Measurements from ENCODE around the gene FOXN1. TPM values are rescaled to one million over a fixed set of nuclear protein-coding genes. Genes with fewer than 3 reads are reported as not detected.
A peak's percentile ranks its signal among the peaks of the same experiment; 100 is the strongest.

Gene FOXN1
- total RNA-seq, 3 donors from 2014 or later (not counting 1 experiment from before 2014, with no cell fraction given), result not detected

DNA sequence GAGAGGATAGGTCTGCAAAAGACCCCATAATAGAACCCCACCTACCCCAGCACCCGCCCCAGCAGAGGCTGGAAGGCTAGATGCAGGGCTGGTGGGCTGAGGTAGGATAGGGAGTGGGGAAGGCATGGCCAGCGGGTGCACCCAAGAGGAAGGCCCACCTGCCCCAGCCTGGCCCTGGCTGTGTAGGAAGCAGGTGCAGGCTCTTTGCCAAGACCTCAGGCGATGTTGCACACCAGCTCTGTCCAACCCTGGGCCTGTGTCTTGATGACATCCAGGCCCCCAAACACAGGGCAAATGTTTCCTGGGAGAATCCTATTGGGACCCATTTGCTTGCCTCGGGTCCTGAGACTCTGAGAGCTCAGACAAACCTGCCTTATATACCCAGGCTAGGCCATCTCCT lies 34.1 kb downstream of the FOXN1 start:
- intact Hi-C loops (cut with micrococcal nuclease), result loop anchor here (1.0 kb wide), 1 partner anchor 46 kb away; no protein-coding TSS in a partner anchor
- no peaks in the 10 kb centered on the region for H3K9me3 Mint-ChIP-seq

DNA sequence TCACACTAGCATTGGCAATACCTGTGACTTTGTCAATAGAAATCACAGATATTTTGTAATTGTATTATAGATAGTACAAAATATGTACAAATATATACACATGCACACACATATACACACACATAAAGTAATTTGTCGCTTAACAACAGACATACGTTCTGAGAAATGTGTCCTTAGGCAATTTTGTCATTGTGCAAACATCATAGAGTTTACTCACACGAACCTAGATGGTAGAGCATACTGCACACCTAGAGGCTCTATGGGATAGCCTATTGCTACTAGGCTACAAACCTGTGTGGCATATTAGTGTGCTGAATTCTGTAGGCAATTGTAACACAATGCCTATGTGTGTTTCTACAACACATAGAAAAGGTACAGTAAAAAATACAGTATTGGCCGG lies 35.3 kb downstream of the FOXN1 start:
- no peak overlapping the region for H3K27ac ChIP-seq (ENCODE audit: low read length)
- H3K9me3 ChIP-seq (ENCODE audit: control insufficient read depth, insufficient read depth, low read length), result no peaks in the 10 kb centered on the region
- ATAC-seq, result no peak
- intact Hi-C loops (cut with micrococcal nuclease), result no loop called here
- TF ChIP-seq CTCF (IDR thresholded peaks at IDR 0.05), result no peak
- H3K9me3 Mint-ChIP-seq, result no peaks in the 10 kb centered on the region
- H3K36me3 ChIP-seq (ENCODE audit: control insufficient read depth, insufficient read depth, low read length), result peaks cover 3% of the 10 kb centered on the region
- no peak overlapping the region for H3K4me3 ChIP-seq (ENCODE audit: low read length)
- no peaks in the 10 kb centered on the region for H3K4me1 Mint-ChIP-seq
- H3K27me3 ChIP-seq (ENCODE audit: control insufficient read depth, insufficient read depth, low read length), result no peaks in the 10 kb centered on the region
- no peak overlapping the region for H3K27ac Mint-ChIP-seq
- DNase-seq, result no peak
- H3K27me3 Mint-ChIP-seq (ENCODE audit: low read depth in 2 of 2), result no peaks in the 10 kb centered on the region
- no peaks in the 10 kb centered on the region for H3K36me3 Mint-ChIP-seq
- H3K4me3 Mint-ChIP-seq, result no peak overlapping the region
- H3K4me1 ChIP-seq (ENCODE audit: control insufficient read depth, insufficient read depth, low read length), result no peaks in the 10 kb centered on the region
- 94% methylated on average over 4 of the region's 4 CpGs for WGBS (ENCODE audit: insufficient coverage)

More for the DNA sequence above, 34.1 kb downstream of the FOXN1 start:
- no peak for TF ChIP-seq CTCF (IDR thresholded peaks at IDR 0.05)
- ATAC-seq (no peak), DNase-seq (no peak)
- H3K27me3 ChIP-seq (ENCODE audit: control insufficient read depth, insufficient read depth, low read length), result no peaks in the 10 kb centered on the region
- 85% methylated on average over 3 of the region's 4 CpGs for WGBS (ENCODE audit: insufficient coverage)
- no peaks in the 10 kb centered on the region for H3K36me3 ChIP-seq (ENCODE audit: control insufficient read depth, insufficient read depth, low read length)
- H3K27me3 Mint-ChIP-seq (ENCODE audit: low read depth in 2 of 2), result no peaks in the 10 kb centered on the region
- no peaks in the 10 kb centered on the region for H3K4me1 Mint-ChIP-seq
- no peak overlapping the region for H3K4me3 Mint-ChIP-seq
- no peaks in the 10 kb centered on the region for H3K4me1 ChIP-seq (ENCODE audit: control insufficient read depth, insufficient read depth, low read length)
- H3K4me3 ChIP-seq (ENCODE audit: low read length), result no peak overlapping the region
- no peak overlapping the region for H3K27ac ChIP-seq (ENCODE audit: low read length)
- no peaks in the 10 kb centered on the region for H3K9me3 ChIP-seq (ENCODE audit: control insufficient read depth, insufficient read depth, low read length)
- no peaks in the 10 kb centered on the region for H3K36me3 Mint-ChIP-seq
- H3K27ac Mint-ChIP-seq, result no peak overlapping the region

- DNase-seq (no peak), ATAC-seq (no peak)
- intact Hi-C loops (cut with micrococcal nuclease), result no loop called here
- Histone ChIP-seq H3K4me1 (ENCODE audit: control insufficient read depth, insufficient read depth, low read length) (peaks cover 27% of the 10 kb centered on the region), H3K27me3 (ENCODE audit: control insufficient read depth, insufficient read depth, low read length) (no peaks in the 10 kb centered on the region), H3K4me3 (ENCODE audit: low read length) (no peak overlapping the region), H3K9me3 (ENCODE audit: control insufficient read depth, insufficient read depth, low read length) (no peaks in the 10 kb centered on the region), H3K36me3 (ENCODE audit: control insufficient read depth, insufficient read depth, low read length) (peaks cover 10% of the 10 kb centered on the region), H3K27ac (ENCODE audit: low read length) (no peak overlapping the region)
- WGBS (ENCODE audit: insufficient coverage), result 93% methylated on average over 3 of the region's 4 CpGs
- no peak overlapping the region for H3K4me3 Mint-ChIP-seq
- H3K36me3 Mint-ChIP-seq, result no peaks in the 10 kb centered on the region
- H3K9me3 Mint-ChIP-seq, result no peaks in the 10 kb centered on the region
- H3K27me3 Mint-ChIP-seq (ENCODE audit: low read depth in 2 of 2), result no peaks in the 10 kb centered on the region
- peak overlapping the region; percentile 4 to 30 for H3K27ac Mint-ChIP-seq
- peaks cover 14 to 23% of the 10 kb centered on the region in 2 donors for H3K4me1 Mint-ChIP-seq
- TF ChIP-seq CTCF (IDR thresholded peaks at IDR 0.05), result no peak
Observed at GRCh38 chr17:28544402-28545140, 38.4 kb downstream of the FOXN1 start.

- no peaks in the 10 kb centered on the region for H3K9me3 Mint-ChIP-seq
- WGBS (ENCODE audit: insufficient coverage), result 86% methylated on average over 2 of the region's 2 CpGs
- Histone ChIP-seq H3K4me1 (ENCODE audit: control insufficient read depth, insufficient read depth, low read length) (peaks cover 32% of the 10 kb centered on the region), H3K27ac (ENCODE audit: low read length) (no peak overlapping the region), H3K27me3 (ENCODE audit: control insufficient read depth, insufficient read depth, low read length) (no peaks in the 10 kb centered on the region), H3K9me3 (ENCODE audit: control insufficient read depth, insufficient read depth, low read length) (no peaks in the 10 kb centered on the region), H3K36me3 (ENCODE audit: control insufficient read depth, insufficient read depth, low read length) (peaks cover 10% of the 10 kb centered on the region), H3K4me3 (ENCODE audit: low read length) (no peak overlapping the region)
- H3K4me1 Mint-ChIP-seq, result peaks cover 17 to 29% of the 10 kb centered on the region in 2 donors
- no peak for TF ChIP-seq CTCF (IDR thresholded peaks at IDR 0.05)
- H3K4me3 Mint-ChIP-seq, result no peak overlapping the region
- intact Hi-C loops (cut with micrococcal nuclease), result no loop called here
- no peaks in the 10 kb centered on the region for H3K36me3 Mint-ChIP-seq
- ATAC-seq, result no peak
- DNase-seq, result no peak
- H3K27ac Mint-ChIP-seq, result peak overlapping the region; percentile 4 to 30
- H3K27me3 Mint-ChIP-seq (ENCODE audit: low read depth in 2 of 2), result no peaks in the 10 kb centered on the region
Observed at GRCh38 chr17:28545141-28545503, 39.0 kb downstream of the FOXN1 start.
